CD14-positive monocyte (primary cell): ENCODE measurements around the gene C14orf39. TPM values are rescaled to one million over a fixed set of nuclear protein-coding genes. Genes with fewer than 3 reads are reported as not detected.

Experiments used
- DNase-seq, 3 donors: peaks; one replicate each; pipeline ENCODE4 v3.0.0-alpha.2; 2011 to 2022
- H2AFZ ChIP-seq: 2 replicates; pipeline ENCODE4 v1.6.0; 2012; ENCODE audit warnings: mild to moderate bottlenecking, low read depth, low read length, inconsistent platforms; ENCODE audit not compliant: insufficient read depth, poor library complexity, severe bottlenecking
- H3K27ac ChIP-seq, 2 donors: 1 replicate in 1 of 2; 2 replicates in 1 of 2; pipeline ENCODE4 v1.5.1; 2012 to 2013; ENCODE audit warnings: low read length in 2 of 2, control low read depth in 1 of 2, inconsistent platforms in 1 of 2, low read depth in 1 of 2, mild to moderate bottlenecking in 1 of 2
- H3K27me3 ChIP-seq, 2 donors: one replicate each; pipeline versions ENCODE4 v1.6.0 to v1.6.1; 2011 to 2013; ENCODE audit warnings: low read length in 2 of 2; ENCODE audit not compliant: control insufficient read depth in 2 of 2, insufficient read depth in 2 of 2
- H3K36me3 ChIP-seq, 2 donors: replicated peaks in 1 of 2; 1 replicate in 1 of 2; 2 replicates in 1 of 2; pipeline versions ENCODE4 v1.5.1 to v1.6.1; 2012 to 2013; ENCODE audit warnings: low read length in 2 of 2, control low read depth in 1 of 2, inconsistent platforms in 1 of 2, mild to moderate bottlenecking in 1 of 2; ENCODE audit not compliant: insufficient read depth in 2 of 2, control insufficient read depth in 1 of 2
- H3K4me1 ChIP-seq, 2 donors: 1 replicate in 1 of 2; 2 replicates in 1 of 2; pipeline versions ENCODE4 v1.5.1 to v1.6.1; 2012 to 2013; ENCODE audit warnings: low read length in 2 of 2, control low read depth in 1 of 2, inconsistent platforms in 1 of 2, mild to moderate bottlenecking in 1 of 2, moderate library complexity in 1 of 2; ENCODE audit not compliant: insufficient read depth in 2 of 2, control insufficient read depth in 1 of 2
- H3K4me2 ChIP-seq: replicated peaks from 2 replicates; pipeline ENCODE3; 2012; ENCODE audit warnings: low read length, moderate library complexity, mild to moderate bottlenecking; ENCODE audit not compliant: poor library complexity, severe bottlenecking; ENCODE audit errors: extremely low read depth
- H3K4me3 ChIP-seq, 3 experiments: fragments of 200-600 bp in 1 of 3; sonication (generic) in 1 of 3; replicated peaks in 1 of 3; 1 replicate in 2 of 3; 2 replicates in 1 of 3; pipeline ENCODE4 v1.5.1; 2011 to 2013; ENCODE audit warnings: low read length in 3 of 3, mild to moderate bottlenecking in 3 of 3, control low read depth in 2 of 3, low read depth in 2 of 3, inconsistent platforms in 1 of 3, moderate library complexity in 1 of 3
- H3K79me2 ChIP-seq: 2 replicates; pipeline ENCODE4 v1.6.0; 2012; ENCODE audit warnings: mild to moderate bottlenecking, control low read depth, inconsistent platforms, low read length, moderate library complexity; ENCODE audit not compliant: insufficient read depth
- H3K9ac ChIP-seq: 2 replicates; pipeline ENCODE4 v1.6.0; 2017; ENCODE audit warnings: low read length, mild to moderate bottlenecking; ENCODE audit not compliant: insufficient read depth, poor library complexity, severe bottlenecking
- H3K9me3 ChIP-seq, 2 donors: replicated peaks in 1 of 2; 1 replicate in 1 of 2; 2 replicates in 1 of 2; pipeline versions ENCODE4 v1.5.1 to v1.6.1; 2012 to 2013; ENCODE audit warnings: low read length in 2 of 2, control low read depth in 1 of 2; ENCODE audit not compliant: control insufficient read depth in 1 of 2, insufficient read depth in 1 of 2
- H4K20me1 ChIP-seq: 2 replicates; pipeline ENCODE4 v1.6.0; 2012; ENCODE audit warnings: mild to moderate bottlenecking, low read length, control low read depth, moderate library complexity; ENCODE audit not compliant: insufficient read depth
- H3K27ac Mint-ChIP-seq, 7 donors: one replicate each; pipeline ENCODE4 v1.8.0; 2020; ENCODE audit warnings: mild to moderate bottlenecking in 7 of 7, mixed read lengths in 7 of 7, moderate library complexity in 6 of 7, inconsistent platforms in 2 of 7
- H3K27me3 Mint-ChIP-seq, 3 donors: one replicate each; pipeline ENCODE4 v1.8.0; 2021 to 2022; ENCODE audit warnings: low read depth in 3 of 3, mild to moderate bottlenecking in 3 of 3, mixed read lengths in 3 of 3, moderate library complexity in 3 of 3, inconsistent platforms in 1 of 3
- H3K36me3 Mint-ChIP-seq, 2 donors: one replicate each; pipeline ENCODE4 v1.8.0; 2020; ENCODE audit warnings: mixed read lengths in 2 of 2, inconsistent platforms in 1 of 2, mild to moderate bottlenecking in 1 of 2
- H3K4me1 Mint-ChIP-seq: one replicate; pipeline ENCODE4 v1.8.0; 2020; ENCODE audit warnings: mild to moderate bottlenecking, mixed read lengths
- H3K4me3 Mint-ChIP-seq, 2 donors: one replicate each; pipeline ENCODE4 v1.8.0; 2020; ENCODE audit warnings: mild to moderate bottlenecking in 2 of 2, mixed read lengths in 2 of 2, moderate library complexity in 1 of 2
- H3K9me3 Mint-ChIP-seq, 7 donors: one replicate each; pipeline ENCODE4 v1.8.0; 2020 to 2022; ENCODE audit warnings: mixed read lengths in 7 of 7, mild to moderate bottlenecking in 6 of 7, moderate library complexity in 6 of 7, inconsistent platforms in 2 of 7
- CTCF ChIP-seq: fragments of 200-600 bp; IDR thresholded peaks from one replicate; pipeline ENCODE4 v1.8.0; 2022; ENCODE audit warnings: antibody characterized with exemption, mild to moderate bottlenecking
- WGBS: methylation state at CpG from one replicate; pipeline ENCODE4 v1.1.5; 2013; ENCODE audit warnings: missing lambda C conversion rate; ENCODE audit not compliant: insufficient coverage; 5-methylcytosine and 5-hydroxymethylcytosine counted together
- intact Hi-C, 2 donors: fragments of 100-400 bp; cut with micrococcal nuclease; formaldehyde crosslinking; loops; one replicate each; pipeline versions ENCODE4 v1.15.0 to v1.15.1; 2023
- polyA plus RNA-seq, 3 donors: library from polyadenylated mRNA; depleted of rRNA in 1 of 3; unstranded in 2 of 3; stranded (reverse) in 1 of 3; fragments of 300-500 nt in 2 of 3; fragments of >200 nt in 1 of 3; fragmentation: Illumina TruSeq in 2 of 3; gene quantifications; 1 replicate in 2 of 3; 2 replicates in 1 of 3; pipeline ENCODE4 v1.2.3, GENCODE V29; 2012 to 2021

C14orf39 gene
- polyA plus RNA-seq, 3 donors, result not detected

DNA sequence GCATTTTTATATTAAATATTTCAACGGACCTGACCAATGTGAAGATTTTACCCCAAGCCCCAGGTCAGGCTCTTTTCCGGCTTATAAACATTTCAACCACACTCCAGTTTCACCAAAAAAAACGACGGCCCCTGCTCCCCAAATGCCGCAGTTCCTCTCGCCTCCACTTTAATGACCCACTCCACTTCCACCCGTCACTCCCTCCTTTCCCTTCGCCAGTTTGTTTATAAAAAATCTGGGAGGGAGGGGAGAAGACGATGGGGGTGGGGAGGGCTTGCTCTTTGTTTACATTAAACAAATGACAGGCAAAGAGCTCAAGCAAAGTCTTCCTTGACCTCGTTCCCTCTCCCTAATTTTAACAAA, 28.5 kb upstream of the C14orf39 start:
- Histone ChIP-seq H3K36me3 (no peaks in the 10 kb centered on the region), H3K4me1 (peaks cover 3 to 15% of the 10 kb centered on the region in 2 donors), H3K79me2 (no peaks in the 10 kb centered on the region), H3K9ac (no peak overlapping the region), H3K4me2 (peak overlapping the region; percentile 51), H4K20me1 (no peaks in the 10 kb centered on the region), H2AFZ (no peak overlapping the region), H3K27ac (no peak overlapping the region), H3K9me3 (peaks cover 2 to 47% of the 10 kb centered on the region in 2 donors), H3K27me3 (peaks cover 90 to 96% of the 10 kb centered on the region in 2 donors), H3K4me3 (peak overlapping the region in 1 of 3 experiments; percentile 39)
- peak overlapping the region in 1 of 2 donors; percentile 79 for H3K4me3 Mint-ChIP-seq
- peaks cover 0 to 25% (median 18%) of the 10 kb centered on the region in 7 donors for H3K9me3 Mint-ChIP-seq
- peaks cover 22% of the 10 kb centered on the region for H3K4me1 Mint-ChIP-seq
- H3K27me3 Mint-ChIP-seq, result peaks cover 85 to 94% (median 93%) of the 10 kb centered on the region in 3 donors
- no peak for DNase-seq
- no peak for TF ChIP-seq CTCF
- intact Hi-C loops, result no loop called here
- H3K36me3 Mint-ChIP-seq, result peaks cover 0 to 3% of the 10 kb centered on the region in 2 donors
- H3K27ac Mint-ChIP-seq, result no peak overlapping the region
- 25% methylated on average over 2 of the region's 10 CpGs for WGBS

DNA sequence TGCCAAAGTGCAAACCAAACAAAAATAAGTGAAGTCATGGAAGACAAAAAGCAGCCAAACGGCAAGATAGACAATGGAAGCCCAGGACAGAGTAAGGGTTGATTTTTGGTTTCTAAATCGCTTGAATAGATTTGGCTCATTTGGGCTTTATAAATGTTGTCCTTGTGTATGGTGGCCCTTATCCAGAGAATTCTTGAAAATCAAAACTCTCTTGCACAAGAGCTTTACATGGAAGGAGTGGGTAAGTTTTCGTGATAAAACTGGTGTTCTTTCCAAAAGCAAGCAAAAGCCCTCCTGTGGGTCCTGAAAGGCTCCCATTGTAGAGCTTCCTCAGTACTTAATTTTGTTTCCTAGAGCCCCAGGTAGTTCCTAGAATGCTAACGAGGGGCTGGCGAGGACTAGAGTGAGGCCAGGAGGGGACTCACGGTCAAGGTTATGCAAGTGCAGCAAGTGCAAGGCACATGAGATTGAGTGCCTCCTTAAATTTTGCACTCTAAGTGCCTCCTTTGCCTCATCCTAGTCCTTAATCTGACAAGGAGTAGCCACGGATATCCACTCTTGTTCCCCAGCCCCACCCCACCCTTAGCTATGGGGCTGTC, 27.2 kb upstream of the C14orf39 start:
- H3K36me3 ChIP-seq, result no peaks in the 10 kb centered on the region
- H2AFZ ChIP-seq, result no peak overlapping the region
- DNase-seq, result no peak
- H3K27ac ChIP-seq, result no peak overlapping the region
- no peak overlapping the region for H3K4me3 ChIP-seq
- peaks cover 90 to 99% of the 10 kb centered on the region in 2 donors for H3K27me3 ChIP-seq
- Mint-ChIP-seq H3K4me3 (peak overlapping the region in 1 of 2 donors; percentile 82), H3K27me3 (peaks cover 95 to 100% (median 97%) of the 10 kb centered on the region in 3 donors), H3K9me3 (peaks cover 0 to 34% (median 23%) of the 10 kb centered on the region in 7 donors), H3K27ac (no peak overlapping the region), H3K36me3 (peaks cover 0 to 3% of the 10 kb centered on the region in 2 donors), H3K4me1 (peaks cover 22% of the 10 kb centered on the region)
- no peaks in the 10 kb centered on the region for H4K20me1 ChIP-seq
- H3K9ac ChIP-seq, result no peak overlapping the region
- no peak for TF ChIP-seq CTCF
- WGBS, result 0% methylated on average over 1 of the region's 7 CpGs
- peaks cover 3 to 15% of the 10 kb centered on the region in 2 donors for H3K4me1 ChIP-seq
- no peak overlapping the region for H3K4me2 ChIP-seq
- peaks cover 2 to 53% of the 10 kb centered on the region in 2 donors for H3K9me3 ChIP-seq
- H3K79me2 ChIP-seq, result no peaks in the 10 kb centered on the region
- intact Hi-C loops, result no loop called here
